Activated CD8-positive, alpha-beta memory T cell treated with anti-CD3 and anti-CD28 coated beads, Interleukin-2, amount 50 U/mL, for 4 hours (primary cell): ENCODE data around the gene ANLN.
"Not testable (repeated sequence)": the region's sequence is repeated elsewhere in the genome, so short reads cannot be mapped to it uniquely, and the experiment has no call there.

Experiments
- DNase-seq: peaks from one replicate; pipeline ENCODE4 v3.0.0-alpha.2; 2020

Gene ANLN

GRCh38 chr7:36381056-36381455 lies 8.6 kb upstream of the ANLN start:
- no peak for DNase-seq

- DNase-seq, result not testable (repeated sequence)
Measured at GRCh38 chr7:36383284-36383683, 6.4 kb upstream of the ANLN start.

GRCh38 chr7:36385646-36386045 lies 4.0 kb upstream of the ANLN start:
- DNase-seq, result not testable (repeated sequence)

- no peak for DNase-seq
Measured at GRCh38 chr7:36387435-36388231, 2.0 kb upstream of the ANLN start.

GRCh38 chr7:36388423-36388822 lies 1.2 kb upstream of the ANLN start:
- DNase-seq, result no peak

- peak; percentile 26 for DNase-seq
Measured at GRCh38 chr7:36390199-36391090, 783 bp downstream of the ANLN start.

GRCh38 chr7:36391436-36392198 lies 2.0 kb downstream of the ANLN start:
- DNase-seq, result no peak

- DNase-seq, result no peak
Measured at GRCh38 chr7:36393826-36394225, 4.2 kb downstream of the ANLN start.

GRCh38 chr7:36395171-36395894 lies 5.7 kb downstream of the ANLN start:
- no peak for DNase-seq

- no peak for DNase-seq
Measured at GRCh38 chr7:36396150-36396549, 6.5 kb downstream of the ANLN start.

GRCh38 chr7:36400036-36400435 lies 10.4 kb downstream of the ANLN start:
- no peak for DNase-seq

- no peak for DNase-seq
Measured at GRCh38 chr7:36400606-36401005, 10.9 kb downstream of the ANLN start.

- DNase-seq, result no peak
Measured at GRCh38 chr7:36403452-36403851, 13.8 kb downstream of the ANLN start.

GRCh38 chr7:36404639-36405408 lies 15.2 kb downstream of the ANLN start:
- no peak for DNase-seq

GRCh38 chr7:36405409-36405803 lies 15.7 kb downstream of the ANLN start:
- DNase-seq, result no peak

- DNase-seq, result no peak
Measured at GRCh38 chr7:36406156-36406555, 16.5 kb downstream of the ANLN start.

- no peak for DNase-seq
Measured at GRCh38 chr7:36407636-36408550, 18.2 kb downstream of the ANLN start.

- DNase-seq, result no peak
Measured at GRCh38 chr7:36408589-36408988, 18.9 kb downstream of the ANLN start.

- DNase-seq, result no peak
Measured at GRCh38 chr7:36409180-36409579, 19.5 kb downstream of the ANLN start.

- DNase-seq, result no peak
Measured at GRCh38 chr7:36415144-36415543, 25.5 kb downstream of the ANLN start.

GRCh38 chr7:36416251-36416650 lies 26.6 kb downstream of the ANLN start:
- DNase-seq, result no peak
